Stimulated activated naive CD8-positive, alpha-beta T cell treated with anti-CD3 and anti-CD28 coated beads, Interleukin-15, Interleukin-2, amounts not matched to agents 100 ng/mL and 50 ng/mL, for 24 hours (primary cell): Measurements from ENCODE around the gene GP1BA.

Source experiments
- H3K27ac Mint-ChIP-seq: one replicate; pipeline ENCODE4 v1.8.0; 2021; ENCODE audit warnings: mild to moderate bottlenecking, mixed read lengths
- H3K27me3 Mint-ChIP-seq: one replicate; pipeline ENCODE4 v1.8.0; 2021; ENCODE audit warnings: mixed read lengths
- H3K36me3 Mint-ChIP-seq: one replicate; pipeline ENCODE4 v1.8.0; 2021; ENCODE audit warnings: low read depth, mixed read lengths
- H3K4me1 Mint-ChIP-seq: one replicate; pipeline ENCODE4 v1.8.0; 2021; ENCODE audit warnings: low read depth, mixed read lengths
- H3K4me3 Mint-ChIP-seq: one replicate; pipeline ENCODE4 v1.8.0; 2021; ENCODE audit warnings: mild to moderate bottlenecking, mixed read lengths
- H3K9me3 Mint-ChIP-seq: one replicate; pipeline ENCODE4 v1.8.0; 2021; ENCODE audit warnings: mixed read lengths

The GP1BA gene

GRCh38 chr17:4939796-4940554 is 7.9 kb downstream of the GP1BA start, which contains the start of the genes RNF167 and SLC25A11:
TSS of gene RNF167 (plus strand) at chr17:4940268. CDS start at chr17:4940910, 642 bp downstream.
TSS of gene SLC25A11 (minus strand) at chr17:4940046. CDS start at chr17:4939910, 136 bp downstream.
- Mint-ChIP-seq H3K27ac (peak within 1 kb of the TSS; percentile 92), H3K36me3 (peaks cover 57% of the 10 kb centered on the region), H3K27me3 (no peaks in the 10 kb centered on the region), H3K9me3 (no peaks in the 10 kb centered on the region), H3K4me1 (peaks cover 48% of the 10 kb centered on the region), H3K4me3 (peak within 1 kb of the TSS; percentile 88)

DNA sequence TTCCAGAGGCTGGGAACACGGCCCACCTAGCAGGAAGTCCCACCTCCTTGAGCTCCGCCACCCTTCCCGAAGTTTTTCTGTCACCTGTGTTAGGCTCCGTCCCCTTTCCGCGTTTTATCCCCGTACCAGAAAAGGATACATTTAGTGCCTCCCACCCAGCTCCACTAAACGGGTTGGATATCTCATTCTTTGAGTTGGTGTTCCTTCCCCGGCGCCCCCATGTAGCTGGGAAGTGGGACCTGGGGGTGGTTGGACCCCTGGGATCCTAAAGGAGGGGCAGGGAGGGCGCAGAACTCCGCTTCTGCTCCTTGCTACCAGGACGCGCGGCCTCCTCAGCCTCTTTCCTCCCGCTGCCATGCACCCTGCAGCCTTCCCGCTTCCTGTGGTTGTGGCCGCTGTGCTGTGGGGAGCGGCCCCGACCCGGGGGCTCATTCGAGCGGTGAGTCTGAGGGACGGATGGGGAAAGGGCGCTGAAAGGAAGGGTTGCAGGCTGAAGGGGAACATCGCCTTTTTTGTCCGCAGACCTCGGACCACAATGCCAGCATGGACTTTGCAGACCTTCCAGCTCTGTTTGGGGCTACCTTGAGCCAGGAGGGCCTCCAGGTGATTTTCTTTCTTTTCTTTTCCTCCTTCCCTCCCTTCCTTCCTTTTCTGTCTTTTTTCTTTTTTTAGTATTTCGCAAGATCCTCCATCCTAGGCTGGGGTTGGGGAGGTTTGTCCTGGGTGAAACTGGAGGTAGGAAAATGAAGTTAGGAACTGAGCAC is 8.7 kb downstream of the GP1BA start:
- Mint-ChIP-seq H3K27ac (peak overlapping the region; percentile 92), H3K9me3 (no peaks in the 10 kb centered on the region), H3K27me3 (no peaks in the 10 kb centered on the region), H3K4me1 (peaks cover 55% of the 10 kb centered on the region), H3K36me3 (peaks cover 63% of the 10 kb centered on the region), H3K4me3 (peak overlapping the region; percentile 88)

GRCh38 chr17:4941319-4941610 is 9.2 kb downstream of the GP1BA start:
- peaks cover 63% of the 10 kb centered on the region for H3K36me3 Mint-ChIP-seq

DNA sequence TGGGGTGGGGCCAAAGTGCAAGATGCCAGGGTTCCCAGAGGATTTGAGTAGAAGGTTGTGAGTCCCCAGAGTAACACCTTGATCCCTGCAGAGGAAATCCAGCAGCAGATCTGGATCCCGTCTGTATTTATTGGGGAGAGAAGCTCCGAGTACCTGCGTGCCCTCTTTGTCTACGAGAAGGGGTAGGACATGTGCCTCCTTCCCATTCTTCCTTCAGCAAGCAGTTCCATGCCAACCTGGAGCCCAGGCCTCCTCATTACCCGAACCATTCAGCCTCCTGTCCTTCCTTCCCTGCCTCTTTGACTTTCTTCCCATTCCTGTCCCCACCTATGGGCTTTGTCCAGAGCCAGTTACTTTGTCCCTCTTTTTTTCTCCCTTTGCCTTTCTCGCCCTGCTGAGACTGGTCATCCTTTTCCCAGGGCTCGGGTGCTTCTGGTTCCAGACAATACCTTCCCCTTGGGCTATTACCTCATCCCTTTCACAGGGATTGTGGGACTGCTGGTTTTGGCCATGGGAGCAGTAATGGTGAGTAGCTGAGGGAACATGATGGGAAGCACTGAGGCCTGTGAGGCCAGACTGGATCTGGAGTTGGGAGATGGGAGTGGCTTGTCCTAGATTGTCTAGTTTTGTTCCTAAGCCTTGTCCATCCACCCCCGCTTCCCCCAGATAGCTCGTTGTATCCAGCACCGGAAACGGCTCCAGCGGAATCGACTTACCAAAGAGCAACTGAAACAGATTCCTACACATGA is 10.9 kb downstream of the GP1BA start:
- H3K27ac Mint-ChIP-seq, result peak overlapping the region; percentile 74
- peaks cover 67% of the 10 kb centered on the region for H3K4me1 Mint-ChIP-seq
- H3K9me3 Mint-ChIP-seq, result no peaks in the 10 kb centered on the region
- no peaks in the 10 kb centered on the region for H3K27me3 Mint-ChIP-seq
- H3K4me3 Mint-ChIP-seq, result peak overlapping the region; percentile 88
- peaks cover 77% of the 10 kb centered on the region for H3K36me3 Mint-ChIP-seq

More at GRCh38 chr17:4941319-4941610, 9.2 kb downstream of the GP1BA start:
- Mint-ChIP-seq H3K27ac (peak overlapping the region; percentile 92), H3K9me3 (no peaks in the 10 kb centered on the region), H3K4me3 (peak overlapping the region; percentile 88), H3K27me3 (no peaks in the 10 kb centered on the region), H3K4me1 (peaks cover 59% of the 10 kb centered on the region)

DNA sequence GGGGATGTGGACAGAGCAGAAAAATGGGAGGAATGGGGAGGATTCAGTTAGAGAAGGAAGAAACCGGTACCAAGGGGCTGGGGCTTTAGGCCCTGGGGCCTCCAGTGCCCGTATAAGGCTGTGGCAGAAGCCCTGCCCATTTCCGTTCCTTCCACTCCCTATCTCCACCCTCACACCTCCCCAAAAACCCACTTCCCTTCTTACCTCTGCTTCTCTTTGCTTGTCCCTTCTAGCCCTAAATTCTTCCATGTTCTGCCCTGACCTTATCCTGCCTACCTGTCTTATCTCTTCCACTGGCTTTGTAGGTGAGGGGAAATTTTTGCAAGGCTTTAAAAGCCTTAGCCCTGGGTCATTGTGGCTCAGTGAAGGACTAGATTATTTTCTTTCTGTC is 12.1 kb downstream of the GP1BA start:
- Mint-ChIP-seq H3K4me1 (peaks cover 58% of the 10 kb centered on the region), H3K27ac (peak overlapping the region; percentile 98), H3K4me3 (peak overlapping the region; percentile 93), H3K36me3 (peaks cover 71% of the 10 kb centered on the region), H3K9me3 (no peaks in the 10 kb centered on the region), H3K27me3 (no peaks in the 10 kb centered on the region)

GRCh38 chr17:4944554-4945175 is 12.6 kb downstream of the GP1BA start:
- no peaks in the 10 kb centered on the region for H3K27me3 Mint-ChIP-seq
- H3K4me3 Mint-ChIP-seq, result peak overlapping the region; percentile 93
- peaks cover 71% of the 10 kb centered on the region for H3K36me3 Mint-ChIP-seq
- H3K9me3 Mint-ChIP-seq, result no peaks in the 10 kb centered on the region
- peak overlapping the region; percentile 98 for H3K27ac Mint-ChIP-seq
- peaks cover 58% of the 10 kb centered on the region for H3K4me1 Mint-ChIP-seq

- Mint-ChIP-seq H3K4me1 (peaks cover 61% of the 10 kb centered on the region), H3K9me3 (no peaks in the 10 kb centered on the region), H3K36me3 (peaks cover 70% of the 10 kb centered on the region), H3K4me3 (peak overlapping the region; percentile 93), H3K27ac (peak overlapping the region; percentile 98), H3K27me3 (no peaks in the 10 kb centered on the region)
Observed at GRCh38 chr17:4945176-4945943, 13.3 kb downstream of the GP1BA start.

- H3K4me3 Mint-ChIP-seq, result peak overlapping the region; percentile 93
- peaks cover 67% of the 10 kb centered on the region for H3K4me1 Mint-ChIP-seq
- H3K27ac Mint-ChIP-seq, result peak overlapping the region; percentile 98
- H3K9me3 Mint-ChIP-seq, result no peaks in the 10 kb centered on the region
- H3K27me3 Mint-ChIP-seq, result no peaks in the 10 kb centered on the region
- H3K36me3 Mint-ChIP-seq, result peaks cover 64% of the 10 kb centered on the region
Observed at GRCh38 chr17:4945944-4946280, 13.8 kb downstream of the GP1BA start.

DNA sequence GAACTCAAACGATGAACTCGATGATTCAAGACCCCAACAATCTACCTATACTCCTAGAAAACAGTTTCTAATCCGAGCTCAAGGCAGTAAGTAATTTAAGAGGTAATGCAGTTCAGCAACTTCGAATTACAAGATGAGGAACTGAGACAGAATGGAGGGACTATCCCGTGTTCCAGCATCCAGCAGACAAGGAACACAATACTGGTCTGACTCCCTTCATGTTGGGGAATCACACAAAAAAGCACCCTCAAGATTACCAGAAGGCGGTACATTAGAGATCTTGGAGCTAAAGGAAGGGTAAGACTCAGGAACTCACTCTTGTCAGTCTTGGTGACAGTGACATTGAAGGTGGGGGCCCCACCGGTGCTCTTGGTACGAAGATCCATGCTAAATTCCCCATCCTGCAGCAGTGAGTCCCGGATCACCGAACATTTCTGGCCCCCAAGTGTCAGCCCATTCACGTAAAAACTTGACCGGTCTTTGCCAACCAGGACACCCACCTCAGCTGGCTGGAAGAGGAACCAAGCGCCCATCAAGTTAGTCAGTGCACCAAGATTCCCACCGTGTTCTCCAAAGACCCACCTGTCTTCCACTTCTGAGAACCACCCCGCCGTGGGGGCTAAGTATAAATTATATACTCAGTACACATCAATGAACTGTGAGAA is 14.4 kb downstream of the GP1BA start:
- H3K27ac Mint-ChIP-seq, result peak overlapping the region; percentile 98
- H3K4me1 Mint-ChIP-seq, result peaks cover 67% of the 10 kb centered on the region
- H3K9me3 Mint-ChIP-seq, result no peaks in the 10 kb centered on the region
- H3K36me3 Mint-ChIP-seq, result peaks cover 59% of the 10 kb centered on the region
- H3K4me3 Mint-ChIP-seq, result peak overlapping the region; percentile 93
- no peaks in the 10 kb centered on the region for H3K27me3 Mint-ChIP-seq

DNA sequence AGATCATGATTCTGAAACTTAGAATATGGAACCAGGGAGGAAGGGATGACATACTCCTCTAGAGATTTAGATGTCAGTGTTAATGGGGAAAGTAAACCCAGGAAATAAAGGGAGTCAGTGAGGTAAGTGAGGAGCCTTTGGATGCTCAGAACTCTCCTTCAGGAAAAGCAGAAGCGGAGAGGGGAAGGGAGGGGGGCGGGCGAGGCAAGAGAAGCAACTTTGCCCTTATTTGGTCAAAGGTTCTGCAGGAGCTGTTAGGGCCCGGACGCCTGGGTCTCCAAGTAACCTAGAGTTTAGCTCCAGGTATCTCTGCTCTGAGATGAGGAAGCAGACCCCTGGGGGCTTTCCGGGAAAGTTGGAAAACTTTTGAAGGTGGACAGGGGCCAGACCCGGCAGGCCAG is 14.9 kb downstream of the GP1BA start:
- H3K4me3 Mint-ChIP-seq, result peak overlapping the region; percentile 93
- peak overlapping the region; percentile 98 for H3K27ac Mint-ChIP-seq
- peaks cover 54% of the 10 kb centered on the region for H3K36me3 Mint-ChIP-seq
- no peaks in the 10 kb centered on the region for H3K9me3 Mint-ChIP-seq
- no peaks in the 10 kb centered on the region for H3K27me3 Mint-ChIP-seq
- H3K4me1 Mint-ChIP-seq, result peaks cover 65% of the 10 kb centered on the region

GRCh38 chr17:4947411-4948165 is 15.5 kb downstream of the GP1BA start:
- peaks cover 60% of the 10 kb centered on the region for H3K4me1 Mint-ChIP-seq
- H3K9me3 Mint-ChIP-seq, result no peaks in the 10 kb centered on the region
- H3K36me3 Mint-ChIP-seq, result peaks cover 48% of the 10 kb centered on the region
- no peaks in the 10 kb centered on the region for H3K27me3 Mint-ChIP-seq
- peak overlapping the region; percentile 96 for H3K27ac Mint-ChIP-seq
- peak overlapping the region; percentile 93 for H3K4me3 Mint-ChIP-seq

DNA sequence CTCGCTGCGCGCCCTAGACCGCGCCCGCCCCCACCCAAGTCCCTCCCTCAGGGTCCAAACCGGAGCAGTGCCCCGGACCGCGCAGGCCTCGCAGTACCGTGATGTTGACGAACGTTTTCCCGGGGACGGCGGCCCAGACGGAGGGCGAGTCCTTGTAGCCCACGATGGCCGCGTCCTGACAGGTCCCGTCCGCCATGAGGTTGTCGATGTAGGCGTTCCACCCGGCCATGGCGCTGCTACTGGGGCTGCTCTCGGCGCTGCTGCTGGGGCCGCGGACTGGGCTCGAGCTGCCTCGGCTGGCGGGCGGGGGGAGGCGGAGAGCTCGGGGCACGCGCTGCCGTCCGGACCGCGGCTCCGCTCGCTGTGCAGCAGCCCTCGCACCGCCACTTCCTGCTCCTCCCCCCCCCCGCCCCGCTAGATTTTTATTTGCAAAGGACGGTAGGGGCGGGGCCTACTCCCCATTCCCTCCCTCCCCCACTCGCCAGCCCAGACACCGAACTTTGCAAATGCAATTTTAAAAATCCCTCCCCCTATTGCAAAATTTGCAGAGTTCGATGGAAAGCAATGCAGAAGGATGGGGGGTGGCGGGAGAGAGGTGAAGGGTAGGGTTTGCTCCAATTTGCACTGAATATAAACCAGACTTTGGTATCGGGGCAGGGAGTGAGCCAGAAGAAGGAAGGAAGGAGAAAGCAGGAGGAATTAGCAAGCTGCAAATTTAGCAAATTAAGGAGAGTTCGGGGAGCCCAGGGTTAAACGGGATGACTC is 16.3 kb downstream of the GP1BA start, which contains the start of gene PFN1:
Gene PFN1 (minus strand): TSS at position 365 of the 765 bp plus-strand sequence. CDS start 136 bp downstream, at position 229.
- Mint-ChIP-seq H3K27ac (peak within 1 kb of the TSS; percentile 99), H3K4me3 (peak within 1 kb of the TSS; percentile 93), H3K9me3 (no peaks in the 10 kb centered on the region), H3K27me3 (no peaks in the 10 kb centered on the region), H3K4me1 (peaks cover 52% of the 10 kb centered on the region), H3K36me3 (peaks cover 41% of the 10 kb centered on the region)
